Tongue (tissue), 2 donors: ENCODE results near the gene CCSER1. TPM values are rescaled to one million over a fixed set of nuclear protein-coding genes. Genes with fewer than 3 reads are reported as not detected.
"Not testable (repeated sequence)": the region's sequence is repeated elsewhere in the genome, so short reads cannot be mapped to it uniquely, and the experiment has no call there.

Experiments
- DNase-seq: peaks from one replicate; pipeline ENCODE4 v3.0.0-alpha.2; 2015
- total RNA-seq: library from RNA; depleted of rRNA; stranded (reverse); fragments of >200 nt; gene quantifications from one replicate; pipeline ENCODE4 v1.2.3, GENCODE V29; 2014

CCSER1 gene
- total RNA-seq, 1 donor from 2014 or later = 19.9 TPM

DNA sequence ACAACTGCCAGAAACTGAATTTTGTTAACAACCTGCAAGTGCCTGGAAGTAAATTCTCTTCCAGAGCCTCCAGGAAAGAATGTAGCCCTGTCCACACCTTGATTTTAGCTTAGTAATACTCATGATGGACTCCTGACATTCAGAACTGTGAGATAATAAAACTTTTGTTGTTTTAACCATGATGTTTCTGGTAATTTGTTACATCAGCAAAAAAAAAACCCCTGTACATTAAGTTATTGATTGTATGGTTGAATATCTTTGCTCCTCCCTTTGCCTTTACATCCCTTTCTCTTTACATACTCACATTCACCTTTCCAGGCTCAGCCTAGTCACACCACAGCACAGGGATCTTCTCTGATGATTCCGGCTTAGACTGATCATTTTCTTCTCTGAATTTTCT lies 1294.8 kb downstream of the CCSER1 start:
- DNase-seq = no peak

GRCh38 chr4:91426725-91427124 lies 1299.5 kb downstream of the CCSER1 start:
- DNase-seq = no peak

DNA sequence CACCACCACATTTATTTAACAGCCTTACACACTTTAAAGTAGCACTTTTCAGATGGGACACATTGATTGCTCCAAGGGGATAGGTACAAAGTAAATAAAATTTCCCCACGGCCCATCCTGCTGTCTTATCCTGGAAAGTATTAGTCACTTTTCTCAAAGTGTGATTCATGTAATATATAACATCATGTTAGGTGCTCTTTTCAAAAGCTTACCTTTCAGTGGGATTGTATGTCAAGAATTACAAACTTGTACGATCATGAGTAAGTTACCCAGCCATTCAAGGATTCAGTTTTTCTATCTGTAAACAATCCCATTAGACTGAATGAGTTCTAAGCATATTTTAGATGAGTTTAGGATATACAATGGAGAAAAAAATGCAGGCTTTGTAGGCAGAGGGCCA lies 1300.0 kb downstream of the CCSER1 start:
- no peak for DNase-seq

DNA sequence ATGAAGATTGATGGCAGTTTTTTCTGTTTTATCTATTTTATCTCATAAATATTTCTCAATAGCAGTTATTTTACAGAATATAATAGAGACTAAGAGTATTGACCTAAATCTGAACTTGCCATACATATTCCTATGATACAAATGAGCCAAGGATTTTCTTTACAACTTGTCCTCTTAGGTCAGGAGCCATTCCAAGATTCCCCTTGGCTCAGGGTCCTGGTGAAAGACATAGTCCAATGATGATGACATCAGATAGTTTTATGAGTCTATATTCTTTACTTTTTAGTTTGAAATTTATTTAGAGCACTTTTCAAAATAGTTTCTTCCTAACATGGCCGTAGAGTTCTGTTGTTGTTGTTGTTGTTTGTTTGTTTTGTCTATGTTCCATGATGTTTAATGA lies 1307.4 kb downstream of the CCSER1 start:
- DNase-seq = no peak

DNA sequence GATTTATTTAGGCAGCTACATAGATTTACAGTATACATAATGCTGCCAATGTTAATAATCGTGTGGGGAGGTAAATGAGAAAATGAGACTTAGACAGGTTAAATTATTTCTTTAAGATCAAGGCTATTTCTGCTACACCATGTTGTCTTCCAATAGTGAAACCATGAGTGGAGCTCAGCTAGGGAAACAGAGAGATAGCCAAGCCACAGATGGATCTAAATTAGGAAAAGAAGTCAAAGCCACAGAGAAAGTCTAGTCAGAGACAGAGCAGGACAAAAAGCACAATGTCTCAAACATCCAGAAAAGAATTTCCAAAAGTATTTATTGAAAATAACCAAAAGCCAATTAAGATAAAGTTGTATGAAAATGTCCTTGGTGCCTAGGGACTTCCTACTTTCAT lies 1309.4 kb downstream of the CCSER1 start:
- no peak for DNase-seq

DNA sequence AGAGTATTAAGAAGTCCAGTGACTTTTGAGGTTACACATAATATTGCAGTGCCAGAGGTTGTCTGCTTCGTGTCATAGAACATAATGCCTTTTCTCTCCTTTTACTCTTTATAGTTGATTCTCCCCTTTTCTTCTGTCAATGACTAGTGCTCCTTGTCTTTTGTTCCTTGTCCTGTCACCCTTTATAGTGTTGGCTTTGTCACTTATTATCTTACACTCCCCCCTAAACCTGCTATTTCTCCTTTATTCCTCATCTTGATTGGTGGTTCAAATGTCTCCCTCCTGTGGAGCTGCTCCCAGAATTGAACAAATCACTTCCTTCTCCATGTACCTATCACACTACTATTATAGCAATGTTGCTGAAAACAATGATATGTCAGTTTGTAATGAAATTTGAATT lies 1320.0 kb downstream of the CCSER1 start:
- no peak for DNase-seq

DNA sequence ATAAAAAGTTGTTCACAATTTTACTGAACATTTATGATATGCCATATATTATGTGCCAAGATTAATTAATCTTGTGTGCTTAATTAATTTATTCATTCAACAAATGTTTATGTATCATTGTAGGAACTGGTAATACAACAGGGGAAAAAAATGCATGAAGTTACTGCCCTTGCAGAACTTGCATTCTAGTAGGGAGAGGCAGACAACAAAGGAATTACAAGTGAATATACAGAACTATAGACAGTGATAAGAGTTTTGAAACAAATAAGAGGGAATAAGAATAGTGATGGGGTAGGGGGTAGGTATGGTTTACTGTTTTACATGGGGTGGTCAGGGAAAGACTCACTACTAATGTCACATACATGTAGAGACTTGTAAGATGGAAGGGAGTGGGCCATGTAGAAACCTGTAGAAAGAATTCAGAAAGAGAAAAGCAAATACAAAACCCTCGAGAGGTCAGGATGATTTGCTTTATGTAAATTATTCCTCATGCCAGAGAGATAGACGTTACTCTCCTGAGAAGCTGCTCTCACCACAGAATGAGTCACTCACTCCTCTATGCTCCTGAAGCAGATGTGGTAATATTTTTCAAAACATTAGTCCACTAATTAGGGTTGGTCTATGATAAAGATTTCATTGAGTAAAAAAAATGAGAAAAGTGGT lies 1321.6 kb downstream of the CCSER1 start:
- DNase-seq = no peak

- DNase-seq = no peak
Observed at GRCh38 chr4:91454111-91454510, 1326.9 kb downstream of the CCSER1 start.

GRCh38 chr4:91462566-91462965 lies 1335.4 kb downstream of the CCSER1 start:
- not testable (repeated sequence) for DNase-seq

GRCh38 chr4:91470671-91471070 lies 1343.5 kb downstream of the CCSER1 start:
- no peak for DNase-seq

DNA sequence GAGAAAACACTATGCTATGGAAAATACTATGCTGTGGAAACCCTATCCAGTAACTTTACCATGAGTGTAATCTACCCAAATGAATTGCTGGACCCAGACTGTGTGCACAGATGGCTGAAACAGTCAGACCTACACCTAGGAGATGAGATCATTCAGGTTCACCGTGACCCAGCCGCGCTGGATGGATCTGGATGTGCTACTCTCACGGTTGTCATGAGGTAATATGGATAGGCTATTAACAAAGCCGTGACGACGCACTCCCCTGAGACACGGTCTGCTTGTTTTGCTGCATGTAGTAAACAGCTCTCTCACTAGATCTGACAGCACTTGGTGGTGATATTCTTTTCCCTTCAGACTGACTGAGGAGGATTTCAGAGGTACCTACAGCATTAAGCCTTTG lies 1344.1 kb downstream of the CCSER1 start:
- no peak for DNase-seq

DNA sequence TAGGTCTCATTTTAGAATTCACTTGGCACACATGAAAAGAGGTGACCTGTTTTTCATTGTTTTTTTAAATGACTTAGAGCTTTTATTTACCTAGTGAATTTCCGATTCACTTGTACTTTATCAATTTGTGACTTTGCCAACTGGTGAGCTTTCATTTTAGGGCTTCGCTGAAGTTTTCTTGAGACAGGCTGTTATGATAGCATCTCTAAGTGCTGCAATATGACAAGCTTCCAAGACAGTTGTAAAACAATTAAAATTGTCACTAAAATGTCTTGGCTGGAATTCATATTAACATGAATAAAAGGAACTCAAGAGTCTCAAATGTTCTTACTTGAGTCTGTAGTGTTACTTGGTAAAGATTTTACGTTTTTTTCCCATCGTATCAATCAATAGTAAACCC lies 1344.9 kb downstream of the CCSER1 start:
- no peak for DNase-seq

- DNase-seq = no peak
Observed at GRCh38 chr4:91485415-91485814, 1358.2 kb downstream of the CCSER1 start.

GRCh38 chr4:91488946-91489345 lies 1361.8 kb downstream of the CCSER1 start:
- DNase-seq = no peak

- DNase-seq = no peak
Observed at GRCh38 chr4:91497892-91498291, 1370.7 kb downstream of the CCSER1 start.

- DNase-seq = no peak
Observed at GRCh38 chr4:91502365-91502764, 1375.2 kb downstream of the CCSER1 start.

GRCh38 chr4:91513326-91513725 lies 1386.1 kb downstream of the CCSER1 start:
- no peak for DNase-seq

- DNase-seq = no peak
Observed at GRCh38 chr4:91519155-91519554, 1392.0 kb downstream of the CCSER1 start.

GRCh38 chr4:91525621-91526020 lies 1398.4 kb downstream of the CCSER1 start:
- no peak for DNase-seq

DNA sequence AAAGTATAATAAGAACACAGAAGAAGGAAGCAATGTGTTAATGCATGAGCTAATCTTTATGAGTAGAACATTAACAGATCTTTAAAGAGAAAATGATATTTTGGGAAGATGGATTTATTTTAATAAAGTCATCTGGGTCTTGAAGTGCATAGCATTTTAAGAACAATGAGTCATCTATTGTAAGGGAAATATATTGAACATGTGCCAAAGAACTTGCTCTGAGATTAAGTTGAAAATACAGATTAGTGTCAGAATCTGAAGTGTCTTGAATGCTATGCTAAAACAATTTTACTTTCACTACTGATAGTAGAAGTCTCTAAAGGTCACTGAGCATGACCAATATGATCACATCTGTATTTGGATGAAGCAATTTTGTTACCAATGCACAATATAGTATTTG lies 1399.9 kb downstream of the CCSER1 start:
- no peak for DNase-seq

DNA sequence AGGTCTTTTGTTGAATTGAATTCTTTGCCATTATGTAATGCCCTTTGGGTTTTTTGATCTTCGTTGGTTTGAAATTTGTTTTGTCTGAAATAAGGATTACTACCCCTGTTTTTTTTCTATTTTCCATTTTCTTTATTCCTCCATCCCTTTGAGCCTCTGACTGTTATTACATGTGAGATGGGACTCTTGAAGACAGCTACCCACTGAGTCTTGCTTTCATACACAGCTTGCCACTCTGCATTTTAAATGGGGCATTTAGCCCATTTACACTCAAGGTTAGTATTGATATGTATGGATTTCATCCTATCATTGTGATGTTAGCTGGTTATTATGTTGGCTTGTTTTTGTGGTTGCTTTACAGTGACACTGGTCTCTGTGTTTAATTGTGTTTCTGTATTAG lies 1440.4 kb downstream of the CCSER1 start:
- DNase-seq = no peak

GRCh38 chr4:91577864-91578263 lies 1450.7 kb downstream of the CCSER1 start:
- no peak for DNase-seq

- no peak for DNase-seq
Observed at GRCh38 chr4:91590260-91590659, 1463.1 kb downstream of the CCSER1 start.

GRCh38 chr4:91592125-91592524 lies 1464.9 kb downstream of the CCSER1 start:
- no peak for DNase-seq

DNA sequence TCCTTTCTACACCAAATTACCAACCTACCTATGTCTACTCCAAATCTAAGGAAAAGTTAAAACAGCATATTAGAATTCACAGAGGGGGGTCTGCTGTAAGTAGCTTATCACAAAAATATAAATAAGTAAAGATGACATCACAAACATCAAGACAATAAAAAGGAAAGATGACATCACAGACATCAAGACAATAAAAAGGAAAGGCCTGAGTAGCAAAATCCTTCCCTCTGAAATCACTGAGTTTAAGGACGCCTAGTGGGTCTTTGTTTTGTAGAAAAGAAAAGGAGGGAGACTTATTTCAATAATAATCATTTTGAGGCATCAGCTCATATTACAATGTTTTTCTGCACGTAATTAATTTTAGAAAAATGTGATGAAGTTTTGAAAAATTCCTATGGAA lies 1469.5 kb downstream of the CCSER1 start:
- DNase-seq = no peak
